Measurements from ENCODE around the gene CREG2. TPM values are rescaled to one million over a fixed set of nuclear protein-coding genes. Genes with fewer than 3 reads are reported as not detected.

CREG2 gene
- total and polyA plus RNA-seq, 2 experiments from 2014 or later = 1.7 to 2.6 TPM

- no peaks in the 10 kb centered on the region for H3K27me3 ChIP-seq (ENCODE audit: insufficient read depth)
- H3K27ac ChIP-seq (ENCODE audit: low read depth) = no peak overlapping the region
- H3F3A ChIP-seq (replicated peaks; ENCODE audit: low read depth) = no peaks in the 10 kb centered on the region
- H3K4me3 Mint-ChIP-seq = peak overlapping the region; percentile 51
- H3K4me3 ChIP-seq = no peak overlapping the region
- peaks cover 10% of the 10 kb centered on the region for H3K4me1 Mint-ChIP-seq
- H3K9me3 Mint-ChIP-seq = no peaks in the 10 kb centered on the region
- no peak for TF ChIP-seq NANOG (IDR thresholded peaks at IDR 0.05; ENCODE audit: borderline replicate concordance)
- TF ChIP-seq ZNF462 (CRISPR knock-in tag; IDR thresholded peaks at IDR 0.05) = no peak
- no peak for TF ChIP-seq EZH2 (IDR thresholded peaks at IDR 0.05; ENCODE audit: low read depth, unreplicated experiment)
- no peak for TF ChIP-seq JUNB (IDR thresholded peaks at IDR 0.05; ENCODE audit: unreplicated experiment)
- TF ChIP-seq REST (IDR thresholded peaks at IDR 0.05; ENCODE audit: unreplicated experiment) = no peak
- TF ChIP-seq EZH2phosphoT487 (IDR thresholded peaks at IDR 0.05; ENCODE audit: unreplicated experiment) = no peak
- no peak for TF ChIP-seq POLR2AphosphoS5 (IDR thresholded peaks at IDR 0.05; ENCODE audit: low read depth)
- no peak for TF ChIP-seq ZNF331 (CRISPR knock-in tag; IDR thresholded peaks at IDR 0.05; ENCODE audit: low read depth)
- no peak for TF ChIP-seq ETS1 (IDR thresholded peaks at IDR 0.05)
- no peaks in the 10 kb centered on the region for H3K9me2 ChIP-seq (ENCODE audit: insufficient read depth)
- no peaks in the 10 kb centered on the region for H3K36me3 Mint-ChIP-seq (ENCODE audit: low read depth)
- peak overlapping the region; percentile 58 for H3K4me2 ChIP-seq
- peak overlapping the region; percentile 99 for H2AFZ ChIP-seq
- H4K20me1 ChIP-seq (replicated peaks; ENCODE audit: insufficient read depth) = no peaks in the 10 kb centered on the region
- H3K27ac Mint-ChIP-seq = 0 out of 2 replicates have a peak overlapping the region, but pooled peaks have one; percentile 42
- peaks cover 12% of the 10 kb centered on the region for H3K4me1 ChIP-seq (ENCODE audit: insufficient read depth)
- ATAC-seq (peak; percentile 98), DNase-seq (ENCODE audit: low spot score) (peak; percentile 75)
- no peaks in the 10 kb centered on the region for H3K79me2 ChIP-seq (replicated peaks; ENCODE audit: insufficient read depth)
- peaks cover 4% of the 10 kb centered on the region for H3K27me3 Mint-ChIP-seq (ENCODE audit: insufficient read depth, low read depth, poor library complexity)
- no peaks in the 10 kb centered on the region for H3K36me3 ChIP-seq (ENCODE audit: insufficient read depth)
Measured at GRCh38 chr2:101435001-101435862, 47.9 kb upstream of the CREG2 start.

All from GM23338 (cell line).